ENCODE measurements around the gene SKA1.

DNA sequence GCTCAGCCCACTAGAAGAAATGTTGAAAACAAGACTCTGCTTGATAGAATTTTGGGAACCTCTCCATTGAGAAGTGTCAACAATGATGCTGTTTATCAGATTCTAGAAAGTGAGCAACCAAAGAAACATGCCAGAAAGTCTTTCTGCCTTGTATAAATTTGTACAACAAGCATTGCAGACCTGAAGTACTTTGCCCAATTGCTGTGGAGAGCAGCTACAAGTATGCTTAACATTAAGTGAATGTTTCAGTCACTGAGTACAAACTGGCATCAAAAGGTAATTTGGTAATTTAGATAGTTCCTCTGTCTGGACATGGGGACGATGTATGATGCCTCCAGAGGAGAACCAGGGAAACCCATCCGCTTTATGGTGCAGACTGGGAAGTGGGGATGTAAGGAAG is 33.4 kb upstream of the SKA1 start:
- TF ChIP-seq POLR2A (IDR thresholded peaks at IDR 0.05; ENCODE audit: low read length) (no peak), GATA1 (IDR thresholded peaks at IDR 0.05; ENCODE audit: low read depth, low read length) (no peak)
